Measurements from ENCODE around the gene PNLIPRP2. TPM values are rescaled to one million over a fixed set of nuclear protein-coding genes. Genes with fewer than 3 reads are reported as not detected.

Gene PNLIPRP2
- total and polyA plus RNA-seq, 8 donors = 1.3 to 11.9 (median 4.1) TPM; not detected in 3

DNA sequence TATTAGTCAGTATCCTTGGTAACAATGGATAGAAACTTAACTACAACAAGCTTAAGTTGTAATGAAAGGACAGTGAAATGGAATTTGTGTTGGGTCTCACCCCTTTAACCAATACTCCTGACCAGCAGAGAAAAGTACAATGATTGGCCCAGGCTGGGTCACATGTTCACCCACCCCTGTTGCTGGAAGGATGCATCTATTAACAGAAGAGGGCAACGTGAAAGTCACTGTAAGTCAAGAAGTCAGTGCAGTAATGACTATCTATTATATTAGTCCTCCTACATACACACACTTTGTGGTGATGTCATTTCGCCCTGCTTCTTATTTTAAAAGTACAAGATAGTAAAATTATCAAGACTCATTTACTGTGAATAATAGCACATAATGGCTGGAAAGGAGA lies 16.2 kb downstream of the PNLIPRP2 start:
- Histone ChIP-seq H3K9me3 (peaks cover 0 to 9% (median 0%) of the 10 kb centered on the region in 4 donors), H3K27me3 (no peaks in the 10 kb centered on the region), H3K4me3 (no peak overlapping the region), H3K36me3 (no peaks in the 10 kb centered on the region), H3K27ac (no peak overlapping the region), H3K4me1 (no peaks in the 10 kb centered on the region)
- TF ChIP-seq POLR2A (IDR thresholded peaks at IDR 0.05) = no peak
- no peak for TF ChIP-seq POLR2AphosphoS5 (IDR thresholded peaks at IDR 0.05)
- TF ChIP-seq, protein P1, sequence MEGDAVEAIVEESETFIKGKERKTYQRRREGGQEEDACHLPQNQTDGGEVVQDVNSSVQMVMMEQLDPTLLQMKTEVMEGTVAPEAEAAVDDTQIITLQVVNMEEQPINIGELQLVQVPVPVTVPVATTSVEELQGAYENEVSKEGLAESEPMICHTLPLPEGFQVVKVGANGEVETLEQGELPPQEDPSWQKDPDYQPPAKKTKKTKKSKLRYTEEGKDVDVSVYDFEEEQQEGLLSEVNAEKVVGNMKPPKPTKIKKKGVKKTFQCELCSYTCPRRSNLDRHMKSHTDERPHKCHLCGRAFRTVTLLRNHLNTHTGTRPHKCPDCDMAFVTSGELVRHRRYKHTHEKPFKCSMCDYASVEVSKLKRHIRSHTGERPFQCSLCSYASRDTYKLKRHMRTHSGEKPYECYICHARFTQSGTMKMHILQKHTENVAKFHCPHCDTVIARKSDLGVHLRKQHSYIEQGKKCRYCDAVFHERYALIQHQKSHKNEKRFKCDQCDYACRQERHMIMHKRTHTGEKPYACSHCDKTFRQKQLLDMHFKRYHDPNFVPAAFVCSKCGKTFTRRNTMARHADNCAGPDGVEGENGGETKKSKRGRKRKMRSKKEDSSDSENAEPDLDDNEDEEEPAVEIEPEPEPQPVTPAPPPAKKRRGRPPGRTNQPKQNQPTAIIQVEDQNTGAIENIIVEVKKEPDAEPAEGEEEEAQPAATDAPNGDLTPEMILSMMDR (IDR thresholded peaks at IDR 0.05) = no peak
- TF ChIP-seq EP300 (IDR thresholded peaks at IDR 0.05) = no peak
- no peak for DNase-seq
- intact Hi-C loops (cut with DNase I; ENCODE audit: low total_unique reads) = no loop called here
- 37 to 53% (median 47%) methylated on average over 2 of the region's 2 CpGs for WGBS, 5 donors

DNA sequence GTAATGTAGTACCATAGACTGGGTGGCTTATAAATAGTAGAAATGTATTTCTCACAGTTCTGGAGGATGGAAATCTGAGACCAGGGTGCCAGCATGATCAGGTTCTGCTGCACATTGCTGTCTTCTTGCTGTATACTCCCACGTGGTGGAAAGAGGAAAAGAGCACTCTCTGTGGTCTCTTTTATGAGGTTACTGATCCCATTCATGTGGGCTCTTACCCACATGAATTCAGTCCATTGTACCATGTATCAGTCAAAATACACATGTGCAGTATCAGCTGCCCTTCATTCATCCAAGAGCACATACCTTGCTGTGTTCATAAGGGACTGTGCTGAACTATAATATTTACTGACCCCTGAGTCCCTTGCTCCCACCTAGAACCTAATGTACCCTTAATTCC lies 17.1 kb downstream of the PNLIPRP2 start:
- no peak for DNase-seq
- Histone ChIP-seq H3K27ac (no peak overlapping the region), H3K4me3 (no peak overlapping the region), H3K27me3 (no peaks in the 10 kb centered on the region), H3K36me3 (no peaks in the 10 kb centered on the region), H3K4me1 (no peaks in the 10 kb centered on the region), H3K9me3 (peaks cover 0 to 9% (median 0%) of the 10 kb centered on the region in 4 donors)
- WGBS, 5 donors = 5 to 23% (median 18%) methylated on average over 1 of the region's 1 CpG
- intact Hi-C loops (cut with DNase I; ENCODE audit: low total_unique reads) = no loop called here
- TF ChIP-seq EP300 (IDR thresholded peaks at IDR 0.05) = no peak
- TF ChIP-seq, protein P1 (IDR thresholded peaks at IDR 0.05) = no peak

DNA sequence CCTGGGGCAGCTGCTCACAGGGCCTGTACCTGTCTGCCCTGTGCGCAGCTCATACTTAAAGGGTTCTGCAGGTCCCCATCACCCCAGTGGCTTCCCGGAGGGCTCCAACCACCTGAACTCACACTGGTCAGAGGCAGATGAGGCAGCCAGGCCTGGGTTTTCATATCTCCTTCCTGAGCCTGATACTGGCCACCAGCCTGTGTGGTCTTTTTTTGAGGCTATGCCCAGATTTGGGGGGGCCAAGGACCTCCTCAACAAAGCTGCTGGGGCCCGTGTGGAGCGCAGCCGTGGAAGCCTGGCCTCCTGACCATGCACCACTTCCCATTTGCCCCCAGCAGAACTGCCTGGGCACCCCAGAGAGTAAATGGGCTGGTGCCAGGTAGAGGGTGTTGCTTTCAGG lies 25.7 kb downstream of the PNLIPRP2 start:
- no peaks in the 10 kb centered on the region for H3K27me3 ChIP-seq
- peaks cover 0 to 10% (median 5%) of the 10 kb centered on the region in 4 donors for H3K9me3 ChIP-seq
- no peak for TF ChIP-seq POLR2A (IDR thresholded peaks at IDR 0.05)
- TF ChIP-seq POLR2AphosphoS5 (IDR thresholded peaks at IDR 0.05) = no peak
- intact Hi-C loops (cut with DNase I; ENCODE audit: low total_unique reads) = no loop called here
- H3K27ac ChIP-seq = no peak overlapping the region
- no peak for DNase-seq
- no peak overlapping the region for H3K4me3 ChIP-seq
- no peaks in the 10 kb centered on the region for H3K4me1 ChIP-seq
- H3K36me3 ChIP-seq = no peaks in the 10 kb centered on the region
- WGBS, 5 donors = 85 to 97% (median 92%) methylated on average over 3 to 5 of the region's 5 CpGs

DNA sequence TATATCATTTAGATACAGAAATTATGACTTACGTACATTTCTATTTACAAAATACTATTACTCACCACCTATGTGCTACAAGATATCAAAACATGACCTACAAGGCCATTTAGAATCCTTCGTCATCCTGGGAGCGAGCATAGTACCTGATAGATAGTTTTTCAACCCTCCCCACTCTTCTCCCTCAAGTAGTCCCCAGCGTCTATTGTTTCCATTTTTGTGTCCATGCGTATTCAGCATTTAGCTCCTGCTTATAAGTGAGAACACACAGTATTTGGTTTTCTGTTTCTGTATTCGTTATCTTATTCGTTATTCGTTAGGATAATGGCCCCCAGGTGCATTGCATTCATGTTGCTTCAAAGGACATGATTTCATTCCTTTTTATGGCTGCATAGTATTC lies 28.1 kb downstream of the PNLIPRP2 start:
- H3K9me3 ChIP-seq = peaks cover 0 to 10% (median 5%) of the 10 kb centered on the region in 4 donors
- peaks cover 0 to 3% (median 0%) of the 10 kb centered on the region in 3 donors for H3K27me3 ChIP-seq
- no peak overlapping the region for H3K4me3 ChIP-seq
- TF ChIP-seq POLR2A (IDR thresholded peaks at IDR 0.05) = no peak
- TF ChIP-seq POLR2AphosphoS5 (IDR thresholded peaks at IDR 0.05) = no peak
- TF ChIP-seq, protein P1 (IDR thresholded peaks at IDR 0.05) = no peak
- TF ChIP-seq EP300 (IDR thresholded peaks at IDR 0.05) = no peak
- no peak for DNase-seq
- H3K27ac ChIP-seq = no peak overlapping the region
- intact Hi-C loops (cut with DNase I; ENCODE audit: low total_unique reads) = no loop called here
- no peaks in the 10 kb centered on the region for H3K4me1 ChIP-seq
- no peaks in the 10 kb centered on the region for H3K36me3 ChIP-seq
- 76 to 87% (median 83%) methylated on average over 8 of the region's 8 CpGs for WGBS, 5 donors

DNA sequence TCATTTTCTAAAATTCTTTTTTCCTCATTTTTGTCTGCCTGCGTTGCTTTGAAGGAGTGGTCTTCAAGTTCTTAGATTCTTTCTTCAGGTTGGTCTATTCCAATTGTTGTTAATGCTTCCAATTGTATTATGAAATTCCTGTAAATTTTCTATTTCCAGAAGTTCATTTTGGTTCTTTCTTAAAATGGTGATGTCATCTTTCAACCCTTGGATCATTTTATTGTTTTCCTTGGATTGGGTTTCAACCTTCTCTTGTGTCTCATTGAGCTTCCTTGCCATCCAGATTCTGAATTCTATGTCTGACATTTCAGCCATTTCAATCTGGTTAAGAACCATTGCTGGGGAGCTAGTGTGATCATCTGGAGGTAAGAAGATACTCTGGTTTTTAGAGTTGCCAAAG lies 33.1 kb downstream of the PNLIPRP2 start:
- H3K36me3 ChIP-seq = no peaks in the 10 kb centered on the region
- TF ChIP-seq EP300 (IDR thresholded peaks at IDR 0.05) (no peak), POLR2AphosphoS5 (IDR thresholded peaks at IDR 0.05) (no peak), POLR2A (IDR thresholded peaks at IDR 0.05) (no peak)
- TF ChIP-seq, protein P1 (IDR thresholded peaks at IDR 0.05) = no peak
- intact Hi-C loops (cut with DNase I; ENCODE audit: low total_unique reads) = no loop called here
- DNase-seq = no peak
- peaks cover 0 to 13% (median 6%) of the 10 kb centered on the region in 3 donors for H3K27me3 ChIP-seq
- H3K4me1 ChIP-seq = no peaks in the 10 kb centered on the region
- peaks cover 0 to 8% (median 5%) of the 10 kb centered on the region in 4 donors for H3K9me3 ChIP-seq
- H3K4me3 ChIP-seq = no peak overlapping the region
- WGBS, 5 donors = 74 to 97% (median 85%) methylated on average over 1 of the region's 1 CpG
- no peak overlapping the region for H3K27ac ChIP-seq
